Smooth muscle cell (in vitro differentiated cells): ENCODE data around the gene LGR6. TPM values are rescaled to one million over a fixed set of nuclear protein-coding genes. Genes with fewer than 3 reads are reported as not detected.

Source experiments
- DNase-seq: peaks from one replicate; lab custom pipeline; 2025; ENCODE audit not compliant: unreplicated experiment; lab: John Stamatoyannopoulos, UW
- H2AFZ ChIP-seq: fragments of 200-600 bp; sonication (generic); 2 replicates; pipeline ENCODE4 v1.6.0; 2016; ENCODE audit warnings: antibody characterized with exemption, low read depth, mild to moderate bottlenecking
- H3F3A ChIP-seq: fragments of 200-600 bp; sonication (generic); 2 replicates; pipeline ENCODE4 v1.6.0; 2017; ENCODE audit warnings: antibody characterized with exemption, low read depth
- H3K27ac ChIP-seq: fragments of 200-600 bp; sonication (generic); 2 replicates; pipeline ENCODE4 v1.5.1; 2016; ENCODE audit warnings: low read depth, mild to moderate bottlenecking
- H3K27me3 ChIP-seq: fragments of 200-600 bp; sonication (generic); 2 replicates; pipeline ENCODE4 v1.6.1; 2016; ENCODE audit warnings: low read depth, mild to moderate bottlenecking
- H3K36me3 ChIP-seq: fragments of 200-600 bp; sonication (generic); 2 replicates; pipeline ENCODE4 v1.5.1; 2016; ENCODE audit warnings: low read depth
- H3K4me1 ChIP-seq: fragments of 200-600 bp; sonication (generic); 2 replicates; pipeline ENCODE4 v1.5.1; 2016; ENCODE audit warnings: low read depth
- H3K4me2 ChIP-seq: fragments of 200-600 bp; sonication (generic); 2 replicates; pipeline ENCODE4 v1.6.0; 2016; ENCODE audit warnings: mild to moderate bottlenecking
- H3K4me3 ChIP-seq: fragments of 200-600 bp; sonication (generic); 2 replicates; pipeline ENCODE4 v1.5.1; 2016; ENCODE audit warnings: mild to moderate bottlenecking
- H3K79me2 ChIP-seq: fragments of 200-600 bp; sonication (generic); 2 replicates; pipeline ENCODE4 v1.6.0; 2016; ENCODE audit warnings: low read depth, mild to moderate bottlenecking
- H3K9ac ChIP-seq: fragments of 200-600 bp; sonication (generic); 2 replicates; pipeline ENCODE4 v1.6.0; 2016; ENCODE audit warnings: low read depth
- H3K9me3 ChIP-seq: fragments of 200-600 bp; sonication (generic); replicated peaks from 2 replicates; pipeline ENCODE4 v1.5.1; 2016; ENCODE audit warnings: low read depth
- H4K20me1 ChIP-seq: fragments of 200-600 bp; sonication (generic); 2 replicates; pipeline ENCODE4 v1.6.0; 2016; ENCODE audit warnings: low read depth
- CTCF ChIP-seq: fragments of 200-600 bp; sonication (generic); IDR thresholded peaks from 2 replicates; pipeline ENCODE4 v1.5.1; 2017; ENCODE audit warnings: borderline replicate concordance, mild to moderate bottlenecking, antibody characterized with exemption; ENCODE audit not compliant: insufficient read depth, poor library complexity, severe bottlenecking
- WGBS: methylation state at CpG from one replicate; pipeline ENCODE4 v1.1.7; 2016; ENCODE audit warnings: low lambda C conversion rate; 5-methylcytosine and 5-hydroxymethylcytosine counted together
- polyA plus RNA-seq: library from polyadenylated mRNA; unstranded; fragments of >200 nt; fragmentation: Nextera tagmentation; extraction: Ambion mirVana; gene quantifications from 2 replicates; pipeline ENCODE4 v1.2.1, GENCODE V29; 2016
- total RNA-seq: library from RNA; depleted of rRNA; stranded (reverse); fragments of >200 nt; gene quantifications from 2 replicates; pipeline ENCODE4 v1.2.3, GENCODE V29; 2014

The LGR6 gene
- total and polyA plus RNA-seq, 2 experiments from 2014 or later: 1.8 to 2.9 TPM

GRCh38 chr1:202289009-202289408, 95.4 kb downstream of the LGR6 start:
- no peak overlapping the region for H3K4me3 ChIP-seq
- no peaks in the 10 kb centered on the region for H3K79me2 ChIP-seq
- H2AFZ ChIP-seq: no peak overlapping the region
- H3K36me3 ChIP-seq: no peaks in the 10 kb centered on the region
- H3K27ac ChIP-seq: no peak overlapping the region
- H3F3A ChIP-seq: no peaks in the 10 kb centered on the region
- no peaks in the 10 kb centered on the region for H4K20me1 ChIP-seq
- no peak overlapping the region for H3K9ac ChIP-seq
- H3K9me3 ChIP-seq: no peaks in the 10 kb centered on the region
- TF ChIP-seq CTCF: no peak
- DNase-seq: no peak
- 64% methylated on average over 4 of the region's 4 CpGs for WGBS
- no peak overlapping the region for H3K4me2 ChIP-seq
- H3K4me1 ChIP-seq: no peaks in the 10 kb centered on the region
- no peaks in the 10 kb centered on the region for H3K27me3 ChIP-seq

- DNase-seq: no peak
- H3K27ac ChIP-seq: no peak overlapping the region
- H4K20me1 ChIP-seq: no peaks in the 10 kb centered on the region
- no peak overlapping the region for H2AFZ ChIP-seq
- no peaks in the 10 kb centered on the region for H3K27me3 ChIP-seq
- H3K36me3 ChIP-seq: no peaks in the 10 kb centered on the region
- no peak overlapping the region for H3K4me3 ChIP-seq
- WGBS: 46% methylated on average over 2 of the region's 2 CpGs
- H3F3A ChIP-seq: peaks cover 7% of the 10 kb centered on the region
- no peaks in the 10 kb centered on the region for H3K79me2 ChIP-seq
- no peak overlapping the region for H3K4me2 ChIP-seq
- no peaks in the 10 kb centered on the region for H3K4me1 ChIP-seq
- TF ChIP-seq CTCF: no peak
- H3K9ac ChIP-seq: no peak overlapping the region
- no peaks in the 10 kb centered on the region for H3K9me3 ChIP-seq
These were observed 97.4 kb downstream of the LGR6 start for GRCh38 chr1:202291001-202291400.

GRCh38 chr1:202291961-202292712, 98.5 kb downstream of the LGR6 start:
- TF ChIP-seq CTCF: no peak
- Histone ChIP-seq H3K4me2 (no peak overlapping the region), H3F3A (peaks cover 7% of the 10 kb centered on the region), H3K9me3 (no peaks in the 10 kb centered on the region), H3K4me3 (no peak overlapping the region), H3K9ac (no peak overlapping the region), H3K4me1 (no peaks in the 10 kb centered on the region), H2AFZ (no peak overlapping the region), H3K79me2 (no peaks in the 10 kb centered on the region), H3K27me3 (no peaks in the 10 kb centered on the region), H3K36me3 (no peaks in the 10 kb centered on the region), H3K27ac (no peak overlapping the region), H4K20me1 (no peaks in the 10 kb centered on the region)
- no peak for DNase-seq
- 91% methylated on average over 5 of the region's 5 CpGs for WGBS

DNA sequence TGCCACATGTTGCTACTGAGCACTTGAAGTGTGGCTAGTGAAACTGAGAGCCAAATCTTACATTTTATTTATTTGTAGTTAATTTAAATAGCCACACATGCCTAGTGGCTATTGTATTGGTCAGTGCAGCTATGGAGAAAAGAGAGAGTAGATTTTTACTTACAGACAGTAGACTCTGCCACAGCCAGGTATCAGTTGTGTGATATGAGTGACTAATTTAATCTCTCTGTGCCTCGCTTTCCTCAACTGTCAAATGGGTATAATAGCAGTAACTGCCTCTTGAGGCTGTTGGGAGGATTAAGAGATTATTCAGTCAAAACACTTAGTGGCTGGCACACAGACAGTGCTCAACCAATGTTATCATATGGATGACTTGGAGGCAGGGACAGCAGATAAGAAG, 99.2 kb downstream of the LGR6 start:
- WGBS: 86% methylated on average over 1 of the region's 1 CpG
- Histone ChIP-seq H3K27me3 (no peaks in the 10 kb centered on the region), H3K27ac (no peak overlapping the region), H3K4me1 (no peaks in the 10 kb centered on the region), H3K4me3 (no peak overlapping the region), H3F3A (peaks cover 7% of the 10 kb centered on the region), H3K4me2 (no peak overlapping the region), H3K36me3 (no peaks in the 10 kb centered on the region), H2AFZ (no peak overlapping the region), H3K9ac (no peak overlapping the region), H4K20me1 (no peaks in the 10 kb centered on the region), H3K79me2 (no peaks in the 10 kb centered on the region), H3K9me3 (no peaks in the 10 kb centered on the region)
- no peak for TF ChIP-seq CTCF
- DNase-seq: no peak
